A549 (cell line): ENCODE data around the gene TRAF3IP1. TPM values are rescaled to one million over a fixed set of nuclear protein-coding genes. Genes with fewer than 3 reads are reported as not detected.
"Not testable (repeated sequence)": the region's sequence is repeated elsewhere in the genome, so short reads cannot be mapped to it uniquely, and the experiment has no call there.

Source experiments
- ATAC-seq, 2 experiments: fragments of 200-7000 bp in 1 of 2; fragments of >200 bp in 1 of 2; cut with Nextera tagmentation in 1 of 2; cut with Tn5 transposase in 1 of 2; 3 replicates each; pipeline versions ENCODE4 v1.8.0 to v1.9.1; 2018 to 2020; ENCODE audit warnings: mild to moderate bottlenecking in 1 of 2, moderate library complexity in 1 of 2
- CTCF ChIA-PET: fragments of 300-600 bp; sonication (Branson Sonifier 250); formaldehyde crosslinking; extraction: SDS; loops from one replicate; lab custom pipeline; 2021; ENCODE audit warnings: antibody characterized with exemption, inconsistent platforms; lab: Yijun Ruan, JAX
- POLR2A ChIA-PET: fragments of 350-600 bp; formaldehyde crosslinking; extraction: SDS; loops from one replicate; lab custom pipeline; 2021; ENCODE audit warnings: antibody characterized with exemption, inconsistent platforms; lab: Yijun Ruan, JAX
- DNase-seq, 2 experiments: peaks; one replicate each; pipeline versions ENCODE4 v3.0.0 to v3.0.0-alpha.2; 2011 to 2016; ENCODE audit warnings: low read depth in 1 of 2, low spot score in 1 of 2
- FAIRE-seq: peaks from 2 replicates; lab custom pipeline; 2011; peaks lifted over from hg19 to GRCh38; lab: Jason Lieb, UNC
- H3K27ac ChIP-seq, 2 experiments: fragments of >200 bp; sonication (Bioruptor Twin); formaldehyde crosslinking; 3 replicates each; pipeline ENCODE4 v1.5.1; 2016 to 2017
- H3K4me1 ChIP-seq: fragments of >200 bp; sonication (Bioruptor Twin); formaldehyde crosslinking; 3 replicates; pipeline ENCODE4 v1.6.1; 2016
- H3K4me2 ChIP-seq: fragments of >200 bp; sonication (Bioruptor Twin); formaldehyde crosslinking; 3 replicates; pipeline ENCODE4 v1.6.1; 2016
- H3K4me3 ChIP-seq: fragments of >200 bp; sonication (Bioruptor Twin); formaldehyde crosslinking; 3 replicates; pipeline ENCODE4 v1.5.1; 2016
- H3K9me3 ChIP-seq: fragments of >200 bp; sonication (Bioruptor Twin); formaldehyde crosslinking; 3 replicates; pipeline ENCODE4 v1.6.1; 2016
- BHLHE40 ChIP-seq: IDR thresholded peaks from 2 replicates; pipeline ENCODE4 v1.6.1; 2012; ENCODE audit warnings: low read depth, low read length, inconsistent platforms
- CBX2 ChIP-seq: fragments of 200-600 bp; sonication (generic); IDR thresholded peaks from 2 replicates; pipeline ENCODE4 v1.6.1; 2016; ENCODE audit warnings: low read depth, mild to moderate bottlenecking, borderline replicate concordance
- CTCF ChIP-seq: fragments of >200 bp; sonication (Bioruptor Twin); formaldehyde crosslinking; IDR thresholded peaks from 3 replicates; pipeline ENCODE4 v1.5.1; 2016
- EHF ChIP-seq: fragments of 250-450 bp; sonication (Bioruptor Pico); IDR thresholded peaks from 2 replicates; pipeline ENCODE4 v1.5.0; 2020; ENCODE audit warnings: mild to moderate bottlenecking
- ELK1 ChIP-seq: fragments of 150-350 bp; IDR thresholded peaks from 2 replicates; pipeline ENCODE4 v1.6.1; 2014; ENCODE audit warnings: low read depth, mild to moderate bottlenecking, low read length
- EP300 ChIP-seq, 2 experiments: fragments of >200 bp; sonication (Bioruptor Twin); formaldehyde crosslinking; IDR thresholded peaks; 2 replicates in 1 of 2; 3 replicates in 1 of 2; pipeline ENCODE4 v1.6.1; 2016 to 2017
- ESRRA ChIP-seq: fragments of 150-350 bp; IDR thresholded peaks from 2 replicates; pipeline ENCODE4 v1.6.1; 2014; ENCODE audit warnings: mild to moderate bottlenecking, low read length, borderline replicate concordance
- FOSB ChIP-seq: fragments of 250-450 bp; sonication (Bioruptor Pico); IDR thresholded peaks from 2 replicates; pipeline ENCODE4 v1.5.0; 2020; ENCODE audit warnings: mild to moderate bottlenecking, moderate library complexity
- HOXB13 ChIP-seq: fragments of 250-450 bp; sonication (Bioruptor Pico); IDR thresholded peaks from 2 replicates; pipeline ENCODE4 v1.5.0; 2020; ENCODE audit warnings: low read depth, mild to moderate bottlenecking, moderate library complexity
- JUN ChIP-seq, 2 experiments: fragments of >200 bp; sonication (Bioruptor Twin); formaldehyde crosslinking; IDR thresholded peaks; 2 replicates in 1 of 2; 3 replicates in 1 of 2; pipeline ENCODE4 v1.6.1; 2016 to 2017
- KDM5A ChIP-seq: fragments of 200-600 bp; sonication (generic); IDR thresholded peaks from 2 replicates; pipeline ENCODE4 v1.6.1; 2016; ENCODE audit warnings: antibody characterized with exemption, mild to moderate bottlenecking
- NPAS2 ChIP-seq: fragments of 250-450 bp; sonication (Bioruptor Pico); IDR thresholded peaks from 2 replicates; pipeline ENCODE4 v1.8.0; 2022; ENCODE audit warnings: mild to moderate bottlenecking, moderate library complexity, borderline replicate concordance
- NR3C1 ChIP-seq: fragments of >200 bp; sonication (Bioruptor Twin); formaldehyde crosslinking; IDR thresholded peaks from 3 replicates; pipeline ENCODE4 v1.6.1; 2017
- POLR2AphosphoS2 ChIP-seq: conservative IDR thresholded peaks from 2 replicates; pipeline ENCODE4 v1.6.1; 2012; ENCODE audit warnings: low read length, improper control_type of control experiment, inconsistent platforms
- RAD21 ChIP-seq, 2 experiments: fragments of >200 bp in 1 of 2; sonication (Bioruptor Twin) in 1 of 2; formaldehyde crosslinking in 1 of 2; IDR thresholded peaks in 1 of 2; conservative IDR thresholded peaks in 1 of 2; 2 replicates in 1 of 2; 3 replicates in 1 of 2; pipeline ENCODE4 v1.6.1; 2012 to 2018; ENCODE audit warnings: inconsistent platforms in 1 of 2
- ZFP36 ChIP-seq: fragments of 450-650 bp; IDR thresholded peaks from 2 replicates; pipeline ENCODE4 v1.6.1; 2014; ENCODE audit warnings: borderline replicate concordance; ENCODE audit not compliant: partially characterized antibody
- ZNF302 ChIP-seq: fragments of 250-450 bp; sonication (Bioruptor Pico); IDR thresholded peaks from 2 replicates; pipeline ENCODE4 v1.9.0; 2021; ENCODE audit warnings: inconsistent platforms, mild to moderate bottlenecking, moderate library complexity
- ZSCAN20 ChIP-seq: fragments of 250-450 bp; sonication (Bioruptor Pico); IDR thresholded peaks from 2 replicates; pipeline ENCODE4 v1.8.0; 2022; ENCODE audit warnings: mild to moderate bottlenecking, moderate library complexity
- WGBS: methylation state at CpG from one replicate; pipeline ENCODE4 v1.1.6; 2017; ENCODE audit errors: missing lambda C conversion rate; 5-methylcytosine and 5-hydroxymethylcytosine counted together
- polyA plus RNA-seq, 4 experiments: library from polyadenylated mRNA; depleted of rRNA in 3 of 4; stranded (reverse); fragments of >200 nt; fragmentation: RNase III in 1 of 4; extraction: RNeasy Plus Mini Kit Qiagen cat#74134 plus additional on column Dnase treatment in 1 of 4; gene quantifications; 2 replicates in 3 of 4; 3 replicates in 1 of 4; pipeline ENCODE4 v1.2.3, GENCODE V29; 2011 to 2017
- TF ChIP-seq, protein P1 (sequence below): IDR thresholded peaks from 2 replicates; pipeline ENCODE4 v1.6.1; 2012

TRAF3IP1 gene
- polyA plus RNA-seq, 2 of the 4 experiments (the other 2 are of a cell fraction): 10.6 to 19.2 TPM

GRCh38 chr2:238322001-238322411 lies 1.7 kb downstream of the TRAF3IP1 start (continued):
- TF ChIP-seq HOXB13 (CRISPR knock-in tag) (no peak), BHLHE40 (no peak)

- H3K4me2 ChIP-seq, CTCF ChIA-PET, FAIRE-seq, DNase-seq, POLR2A ChIA-PET, ATAC-seq, H3K4me3 ChIP-seq, H3K9me3 ChIP-seq, H3K27ac ChIP-seq: not testable (repeated sequence)
- 93% methylated on average over 7 of the region's 7 CpGs for WGBS
- H3K4me1 ChIP-seq: peaks cover 13% of the 10 kb centered on the region; the same call in 2 of the 3 replicates
Observed at GRCh38 chr2:238324248-238324647, 3.9 kb downstream of the TRAF3IP1 start.

DNA sequence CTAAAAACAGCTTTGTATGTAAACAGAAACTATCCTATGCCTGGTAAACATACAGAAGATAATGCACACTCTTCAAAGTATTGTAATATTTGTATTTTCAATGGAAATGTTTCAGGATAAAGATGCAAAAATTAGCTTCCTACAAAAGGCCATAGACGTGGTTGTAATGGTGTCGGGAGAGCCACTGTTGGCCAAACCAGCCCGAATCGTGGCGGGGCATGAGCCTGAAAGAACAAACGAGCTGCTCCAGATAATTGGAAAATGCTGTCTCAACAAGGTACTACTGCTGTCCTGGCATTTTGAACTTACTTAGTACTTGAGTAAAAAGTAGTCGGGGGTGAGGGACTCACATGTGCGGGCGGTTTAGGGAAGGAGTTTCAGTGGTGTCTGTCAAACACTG lies 5.4 kb downstream of the TRAF3IP1 start:
- TF ChIP-seq, protein P1, sequence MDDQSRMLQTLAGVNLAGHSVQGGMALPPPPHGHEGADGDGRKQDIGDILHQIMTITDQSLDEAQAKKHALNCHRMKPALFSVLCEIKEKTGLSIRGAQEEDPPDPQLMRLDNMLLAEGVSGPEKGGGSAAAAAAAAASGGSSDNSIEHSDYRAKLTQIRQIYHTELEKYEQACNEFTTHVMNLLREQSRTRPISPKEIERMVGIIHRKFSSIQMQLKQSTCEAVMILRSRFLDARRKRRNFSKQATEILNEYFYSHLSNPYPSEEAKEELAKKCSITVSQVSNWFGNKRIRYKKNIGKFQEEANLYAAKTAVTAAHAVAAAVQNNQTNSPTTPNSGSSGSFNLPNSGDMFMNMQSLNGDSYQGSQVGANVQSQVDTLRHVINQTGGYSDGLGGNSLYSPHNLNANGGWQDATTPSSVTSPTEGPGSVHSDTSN: no peak
- TF ChIP-seq ZSCAN20 (CRISPR knock-in tag) (no peak), FOSB (no peak), EHF (CRISPR knock-in tag) (no peak), POLR2AphosphoS2 (no peak), JUN (IDR thresholded peaks at IDR 0.05) (no peak), HOXB13 (CRISPR knock-in tag) (no peak), KDM5A (no peak), EP300 (IDR thresholded peaks at IDR 0.05) (no peak), ELK1 (no peak), RAD21 (conservative IDR thresholded peaks at IDR 0.05 in 1 of 2, IDR thresholded peaks at IDR 0.05 in 1 of 2) (no peak), CBX2 (no peak), ZNF302 (CRISPR knock-in tag) (no peak), BHLHE40 (no peak), NPAS2 (CRISPR knock-in tag) (no peak), ZFP36 (no peak), NR3C1 (no peak), CTCF (no peak), ESRRA (no peak)
- TF ChIP-seq, all 56 proteins: peak for 0
- Histone ChIP-seq H3K9me3 (no peaks in the 10 kb centered on the region), H3K4me3 (no peak overlapping the region), H3K27ac (no peak overlapping the region), H3K4me2 (no peak overlapping the region), H3K4me1 (peaks cover 9% of the 10 kb centered on the region; the same call in 2 of the 3 replicates)
- ChIA-PET POLR2A (no interaction called here), CTCF (interaction anchor here (1.1 to 1.3 kb wide), 2 partner anchors 10 to 63 kb away, joined by 3 read pairs; no protein-coding TSS in a partner anchor)
- 86% methylated on average over 9 of the region's 9 CpGs for WGBS
- FAIRE-seq: no peak
- no peak for ATAC-seq
- no peak for DNase-seq
